Measurements from ENCODE around the gene SBSN. TPM values are rescaled to one million over a fixed set of nuclear protein-coding genes. Genes with fewer than 3 reads are reported as not detected.
A peak's percentile ranks its signal among the peaks of the same experiment; 100 is the strongest.

Gene SBSN
- total and polyA plus RNA-seq, 2 experiments from 2014 or later, result 0.19 TPM; not detected in 1

- no peaks in the 10 kb centered on the region for H3K27me3 ChIP-seq
- H3K79me2 ChIP-seq, result no peaks in the 10 kb centered on the region
- no peaks in the 10 kb centered on the region for H3K9me3 ChIP-seq (ENCODE audit: low read depth)
- H3K4me1 ChIP-seq (ENCODE audit: insufficient read depth), result peaks cover 3% of the 10 kb centered on the region
- H3K27ac ChIP-seq, result no peak overlapping the region
- H2AFZ ChIP-seq, result no peak overlapping the region
- H3K9me2 ChIP-seq (replicated peaks; ENCODE audit: insufficient read depth), result no peaks in the 10 kb centered on the region
- no peak overlapping the region for H3K4me3 ChIP-seq
- DNase-seq (ENCODE audit: low spot score), result peak; percentile 39
- 30% methylated on average over 20 of the region's 20 CpGs for WGBS (ENCODE audit: low lambda C conversion rate, missing lambda C conversion rate)
- no peaks in the 10 kb centered on the region for H4K20me1 ChIP-seq (ENCODE audit: insufficient read depth, poor library complexity, severe bottlenecking)
- H3K36me3 ChIP-seq (replicated peaks; ENCODE audit: insufficient read depth, low read depth), result no peaks in the 10 kb centered on the region
- TF ChIP-seq EZH2phosphoT487 (IDR thresholded peaks at IDR 0.05; ENCODE audit: low read depth, severe bottlenecking, unreplicated experiment), result no peak
- TF ChIP-seq, protein P1, sequence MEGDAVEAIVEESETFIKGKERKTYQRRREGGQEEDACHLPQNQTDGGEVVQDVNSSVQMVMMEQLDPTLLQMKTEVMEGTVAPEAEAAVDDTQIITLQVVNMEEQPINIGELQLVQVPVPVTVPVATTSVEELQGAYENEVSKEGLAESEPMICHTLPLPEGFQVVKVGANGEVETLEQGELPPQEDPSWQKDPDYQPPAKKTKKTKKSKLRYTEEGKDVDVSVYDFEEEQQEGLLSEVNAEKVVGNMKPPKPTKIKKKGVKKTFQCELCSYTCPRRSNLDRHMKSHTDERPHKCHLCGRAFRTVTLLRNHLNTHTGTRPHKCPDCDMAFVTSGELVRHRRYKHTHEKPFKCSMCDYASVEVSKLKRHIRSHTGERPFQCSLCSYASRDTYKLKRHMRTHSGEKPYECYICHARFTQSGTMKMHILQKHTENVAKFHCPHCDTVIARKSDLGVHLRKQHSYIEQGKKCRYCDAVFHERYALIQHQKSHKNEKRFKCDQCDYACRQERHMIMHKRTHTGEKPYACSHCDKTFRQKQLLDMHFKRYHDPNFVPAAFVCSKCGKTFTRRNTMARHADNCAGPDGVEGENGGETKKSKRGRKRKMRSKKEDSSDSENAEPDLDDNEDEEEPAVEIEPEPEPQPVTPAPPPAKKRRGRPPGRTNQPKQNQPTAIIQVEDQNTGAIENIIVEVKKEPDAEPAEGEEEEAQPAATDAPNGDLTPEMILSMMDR (IDR thresholded peaks at IDR 0.05; ENCODE audit: poor library complexity), result peak; percentile 0
- peak overlapping the region; percentile 50 for H3K4me2 ChIP-seq
Observed at GRCh38 chr19:35514282-35514809, 13.8 kb downstream of the SBSN start.

DNA sequence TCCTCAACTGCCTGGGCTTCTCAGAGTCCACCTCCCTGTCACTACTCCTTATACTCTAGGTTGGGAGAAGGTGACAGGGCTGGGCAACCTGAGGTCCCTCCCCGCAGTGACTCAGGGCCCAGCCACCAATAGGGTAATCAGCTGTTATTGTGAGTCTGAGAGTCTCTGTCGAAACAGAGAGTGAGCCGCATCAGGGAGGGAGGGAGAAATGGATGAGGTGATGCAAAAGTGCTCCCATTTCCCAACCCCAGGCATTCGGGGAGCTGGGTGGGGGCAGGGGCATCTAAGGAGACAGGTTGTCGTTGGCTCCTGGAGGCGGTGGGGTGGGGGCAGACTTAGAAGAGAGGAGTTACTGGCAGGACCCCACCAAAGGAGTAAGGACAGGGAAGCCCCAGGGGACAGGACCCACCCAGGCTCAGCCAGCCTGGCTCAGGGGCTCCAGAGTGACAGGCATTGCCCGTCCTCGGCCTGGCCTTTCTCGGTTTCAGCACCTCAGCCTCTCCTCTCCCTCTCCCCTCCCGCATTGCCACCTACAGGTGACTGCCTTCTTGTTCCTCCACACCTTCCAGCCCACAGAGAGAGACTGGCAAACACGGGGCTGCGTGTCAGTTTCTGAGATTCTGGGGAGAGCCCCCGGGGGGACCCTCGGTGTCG is 14.4 kb downstream of the SBSN start, which contains the start of gene DMKN:
DMKN (minus strand) TSS at position 22 of the 654 bp plus-strand sequence. CDS start 174 bp downstream, outside the sequence.
- WGBS (ENCODE audit: low lambda C conversion rate, missing lambda C conversion rate), result 26% methylated on average over 15 of the region's 15 CpGs

GRCh38 chr19:35512831-35513627 is 15.1 kb downstream of the SBSN start:
- WGBS (ENCODE audit: low lambda C conversion rate, missing lambda C conversion rate), result 90% methylated on average over 15 of the region's 15 CpGs
- Histone ChIP-seq H3K4me2 (no peak overlapping the region), H3K27ac (no peak overlapping the region)

More for the DNA sequence above, 14.4 kb downstream of the SBSN start, which contains the start of gene DMKN:
- Histone ChIP-seq H3K9me2 (replicated peaks; ENCODE audit: insufficient read depth) (no peaks in the 10 kb centered on the region), H3K27me3 (no peaks in the 10 kb centered on the region), H3K79me2 (no peaks in the 10 kb centered on the region), H3K36me3 (replicated peaks; ENCODE audit: insufficient read depth, low read depth) (no peaks in the 10 kb centered on the region), H3K4me2 (peak within 1 kb of the TSS; percentile 50), H3K4me3 (no peak within 1 kb of the TSS), H2AFZ (no peak within 1 kb of the TSS), H3K4me1 (ENCODE audit: insufficient read depth) (peaks cover 3% of the 10 kb centered on the region), H3K27ac (no peak within 1 kb of the TSS), H4K20me1 (ENCODE audit: insufficient read depth, poor library complexity, severe bottlenecking) (no peaks in the 10 kb centered on the region), H3K9me3 (ENCODE audit: low read depth) (no peaks in the 10 kb centered on the region)
- DNase-seq (ENCODE audit: low spot score), result peak; percentile 56
- TF ChIP-seq EZH2phosphoT487 (IDR thresholded peaks at IDR 0.05; ENCODE audit: low read depth, severe bottlenecking, unreplicated experiment) (no peak), EZH2 (IDR thresholded peaks at IDR 0.05; ENCODE audit: borderline replicate concordance) (no peak)
- TF ChIP-seq, protein P1 (IDR thresholded peaks at IDR 0.05; ENCODE audit: poor library complexity), result peak; percentile 20

More at GRCh38 chr19:35512831-35513627, 15.1 kb downstream of the SBSN start:
- Histone ChIP-seq H4K20me1 (ENCODE audit: insufficient read depth, poor library complexity, severe bottlenecking) (no peaks in the 10 kb centered on the region), H3K4me1 (ENCODE audit: insufficient read depth) (peaks cover 3% of the 10 kb centered on the region), H3K9me2 (replicated peaks; ENCODE audit: insufficient read depth) (no peaks in the 10 kb centered on the region), H3K79me2 (peaks cover 6% of the 10 kb centered on the region), H3K27me3 (no peaks in the 10 kb centered on the region), H3K9me3 (ENCODE audit: low read depth) (no peaks in the 10 kb centered on the region), H3K36me3 (replicated peaks; ENCODE audit: insufficient read depth, low read depth) (no peaks in the 10 kb centered on the region), H3K4me3 (no peak overlapping the region), H2AFZ (no peak overlapping the region)
- DNase-seq (ENCODE audit: low spot score), result no peak
- TF ChIP-seq EZH2phosphoT487 (IDR thresholded peaks at IDR 0.05; ENCODE audit: low read depth, severe bottlenecking, unreplicated experiment), result no peak
- TF ChIP-seq, protein P1 (IDR thresholded peaks at IDR 0.05; ENCODE audit: poor library complexity), result no peak
- TF ChIP-seq EZH2 (IDR thresholded peaks at IDR 0.05; ENCODE audit: borderline replicate concordance), result no peak

Data from hepatocyte (in vitro differentiated cells).